ENCODE data around the gene IQCM.

IQCM gene

DNA sequence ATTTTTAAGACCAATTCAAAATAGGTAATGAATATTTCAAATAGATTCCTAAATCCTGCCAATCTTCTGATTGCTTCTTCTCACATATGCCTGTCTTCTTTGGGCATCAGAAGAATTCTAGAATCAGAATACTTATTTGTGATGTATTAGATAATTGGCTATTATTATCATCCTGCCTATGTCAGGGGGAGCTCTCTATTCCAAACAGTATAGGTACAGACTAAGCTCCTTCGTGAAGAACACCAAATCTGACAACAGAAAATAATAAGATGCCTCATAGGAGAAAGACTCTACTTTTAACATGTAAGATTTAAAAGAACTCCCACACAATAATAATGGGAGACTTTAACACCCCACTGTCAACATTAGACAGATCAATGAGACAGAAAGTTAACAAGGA is at the start of gene IQCM:
TSS of gene IQCM (minus strand) at position 101 of the 400 bp plus-strand sequence. CDS start 73,152 bp downstream, outside the sequence.
- no peak for TF ChIP-seq CTCF (IDR thresholded peaks at IDR 0.05)

DNA sequence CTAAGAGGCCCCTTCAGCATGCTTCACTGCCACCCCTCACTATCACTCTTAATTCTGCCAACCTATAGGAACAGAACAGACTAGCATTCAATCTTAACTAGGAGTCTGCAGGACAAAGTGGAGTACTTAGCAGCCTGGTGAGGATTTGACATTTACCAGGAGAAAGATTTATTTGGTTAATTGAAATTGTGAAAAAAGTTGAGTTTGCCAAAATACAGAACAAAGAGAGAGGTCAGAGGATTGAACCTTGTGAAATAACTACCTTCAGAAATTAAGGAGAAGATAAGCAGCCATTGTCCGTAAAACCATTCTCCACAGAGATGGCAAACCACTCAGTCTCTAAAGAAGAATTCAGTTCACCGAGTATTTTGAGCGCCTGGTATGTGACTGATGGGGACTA is 41.8 kb upstream of the IQCM start:
- no peak for TF ChIP-seq CTCF (IDR thresholded peaks at IDR 0.05)

- no peak for TF ChIP-seq CTCF (IDR thresholded peaks at IDR 0.05)
Measured at GRCh38 chr4:149845743-149846142, 30.1 kb upstream of the IQCM start.

DNA sequence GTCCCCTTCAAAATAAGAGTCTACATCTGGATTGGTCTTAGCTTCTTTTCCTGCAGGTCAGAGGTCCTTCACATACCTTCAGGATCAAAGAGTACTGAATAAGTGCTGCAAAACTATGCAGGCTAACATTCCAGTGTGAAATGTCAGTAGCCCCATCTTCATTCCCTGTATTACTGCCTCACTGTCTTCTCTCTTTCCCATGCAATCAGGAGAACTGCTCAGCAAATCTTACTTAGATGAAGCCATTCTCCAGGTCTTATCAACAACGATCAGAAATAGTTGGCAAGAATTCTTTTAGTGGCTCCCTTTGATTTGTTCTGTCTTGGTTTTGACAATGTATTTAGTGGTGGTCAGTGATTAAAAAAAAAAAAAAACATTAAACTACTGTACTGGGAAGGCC is 26.0 kb upstream of the IQCM start:
- TF ChIP-seq CTCF (IDR thresholded peaks at IDR 0.05): no peak

GRCh38 chr4:149838036-149838435 is 22.4 kb upstream of the IQCM start:
- no peak for TF ChIP-seq CTCF (IDR thresholded peaks at IDR 0.05)

GRCh38 chr4:149836546-149836945 is 20.9 kb upstream of the IQCM start:
- no peak for TF ChIP-seq CTCF (IDR thresholded peaks at IDR 0.05)

DNA sequence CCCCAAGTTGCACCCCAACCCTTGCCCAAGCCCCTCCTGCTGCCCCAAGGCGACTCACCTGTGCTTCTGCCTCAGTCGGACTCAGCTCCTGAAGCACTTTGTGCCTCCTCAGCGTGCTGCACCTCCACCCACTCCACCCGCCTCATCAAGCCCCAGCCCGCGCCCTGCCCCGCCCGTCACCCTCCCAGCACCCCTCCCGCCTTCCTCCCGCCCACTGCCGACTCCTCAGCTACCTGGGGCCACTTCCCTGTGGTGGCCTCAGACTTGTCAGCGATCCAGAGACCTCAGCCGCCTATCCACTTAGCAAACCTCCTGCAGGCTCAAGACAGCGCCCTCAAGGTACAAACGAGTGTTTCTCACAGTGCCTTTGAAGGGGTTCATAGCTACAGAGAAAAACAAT is 19.6 kb upstream of the IQCM start:
- no peak for TF ChIP-seq CTCF (IDR thresholded peaks at IDR 0.05)

- TF ChIP-seq CTCF (IDR thresholded peaks at IDR 0.05): no peak
Measured at GRCh38 chr4:149831656-149832208, 16.1 kb upstream of the IQCM start.

Measured in LNCAP (cell line).